Endothelial cell of umbilical vein (primary cell): ENCODE measurements around the gene RRP1B. TPM values are rescaled to one million over a fixed set of nuclear protein-coding genes. Genes with fewer than 3 reads are reported as not detected.

Experiments
- BruUV-seq: library from RNA; stranded (reverse); fragments of 400-500 nt; replicated peaks from 2 replicates; lab custom pipeline; 2021; lab: Mats Ljungman, UMichigan
- CTCF ChIA-PET: fragments of 300-600, 350-600 bp; sonication (Branson Sonifier 250); formaldehyde crosslinking; loops from one replicate; lab custom pipeline; 2021; ENCODE audit warnings: antibody characterized with exemption, inconsistent platforms; lab: Charles Lee
- POLR2A ChIA-PET: fragments of 300-600, 350-600 bp; sonication (Branson Sonifier 250); formaldehyde crosslinking; loops from one replicate; lab custom pipeline; 2021; ENCODE audit warnings: antibody characterized with exemption, inconsistent platforms; lab: Charles Lee
- DNase-seq: peaks from one replicate; pipeline ENCODE4 v3.0.0-alpha.2; 2011; ENCODE audit warnings: low read depth, low spot score
- FAIRE-seq: peaks from 2 replicates; lab custom pipeline; 2011; peaks lifted over from hg19 to GRCh38; lab: Jason Lieb, UNC
- H2AFZ ChIP-seq: 2 replicates; pipeline ENCODE4 v1.6.0; 2012; ENCODE audit warnings: low read depth, low read length, control low read depth, inconsistent platforms
- H3K27ac ChIP-seq: 2 replicates; pipeline ENCODE4 v1.5.1; 2011; ENCODE audit warnings: low read depth, mild to moderate bottlenecking, control low read depth, low read length, moderate library complexity; ENCODE audit not compliant: insufficient read depth
- H3K27me3 ChIP-seq, 2 experiments: 2 replicates each; pipeline versions ENCODE4 v1.6.0 to v1.6.1; 2011; ENCODE audit warnings: low read length in 2 of 2, mixed read lengths in 1 of 2; ENCODE audit not compliant: control insufficient read depth in 2 of 2, insufficient read depth in 2 of 2
- H3K36me3 ChIP-seq, 2 experiments: 2 replicates in 1 of 2; 3 replicates in 1 of 2; pipeline ENCODE4 v1.5.1; 2011; ENCODE audit warnings: low read length in 2 of 2, mild to moderate bottlenecking in 1 of 2, moderate library complexity in 1 of 2; ENCODE audit not compliant: control insufficient read depth in 2 of 2, insufficient read depth in 2 of 2; ENCODE audit errors: extremely low read depth in 1 of 2
- H3K4me1 ChIP-seq: 3 replicates; pipeline ENCODE4 v1.5.1; 2011; ENCODE audit warnings: mild to moderate bottlenecking, low read length; ENCODE audit not compliant: control insufficient read depth, insufficient read depth; ENCODE audit errors: extremely low read depth
- H3K4me2 ChIP-seq: 2 replicates; pipeline ENCODE4 v1.6.1; 2011; ENCODE audit warnings: low read length, control low read depth, mixed read lengths; ENCODE audit not compliant: insufficient read depth
- H3K4me3 ChIP-seq, 3 experiments: fragments of 200-600 bp in 1 of 3; sonication (generic), shearing (Covaris generic) in 1 of 3; replicated peaks in 1 of 3; 2 replicates each; pipeline ENCODE4 v1.5.1; 2011 to 2016; ENCODE audit warnings: control low read depth in 3 of 3, low read length in 3 of 3, mild to moderate bottlenecking in 2 of 3, inconsistent platforms in 1 of 3, low read depth in 1 of 3, moderate library complexity in 1 of 3; ENCODE audit not compliant: insufficient read depth in 1 of 3
- H3K79me2 ChIP-seq: 2 replicates; pipeline ENCODE4 v1.6.0; 2012; ENCODE audit warnings: low read length, inconsistent platforms; ENCODE audit not compliant: control insufficient read depth, insufficient read depth
- H3K9ac ChIP-seq: replicated peaks from 2 replicates; pipeline ENCODE3; 2011; ENCODE audit warnings: low read length, control low read depth; ENCODE audit not compliant: insufficient read depth; ENCODE audit errors: extremely low read depth
- H3K9me1 ChIP-seq: replicated peaks from 3 replicates; pipeline ENCODE4 v1.6.0; 2011; ENCODE audit warnings: mild to moderate bottlenecking, low read length; ENCODE audit not compliant: control insufficient read depth, insufficient read depth; ENCODE audit errors: extremely low read depth
- H3K9me3 ChIP-seq: replicated peaks from 2 replicates; pipeline ENCODE4 v1.5.1; 2012; ENCODE audit warnings: low read length, inconsistent platforms; ENCODE audit not compliant: control insufficient read depth, insufficient read depth
- H4K20me1 ChIP-seq: replicated peaks from 2 replicates; pipeline ENCODE3; 2011; ENCODE audit warnings: mild to moderate bottlenecking, low read length; ENCODE audit not compliant: control insufficient read depth, insufficient read depth; ENCODE audit errors: extremely low read depth
- EZH2 ChIP-seq: IDR thresholded peaks from 2 replicates; pipeline ENCODE4 v1.6.1; 2012; ENCODE audit warnings: borderline replicate concordance, low read depth, mild to moderate bottlenecking, moderate library complexity, low read length, inconsistent platforms; ENCODE audit not compliant: severe bottlenecking
- FOS ChIP-seq: IDR thresholded peaks from 2 replicates; pipeline ENCODE4 v1.6.1; 2011; ENCODE audit warnings: mild to moderate bottlenecking, low read length, moderate library complexity, borderline replicate concordance; ENCODE audit not compliant: insufficient read depth
- GATA2 ChIP-seq: IDR thresholded peaks from 2 replicates; pipeline ENCODE4 v1.7.0; 2011; ENCODE audit warnings: low read depth, mild to moderate bottlenecking, moderate library complexity, mixed read lengths, low read length; ENCODE audit not compliant: insufficient read length, insufficient read depth
- JUN ChIP-seq: IDR thresholded peaks from 2 replicates; pipeline ENCODE4 v1.6.1; 2011; ENCODE audit warnings: borderline replicate concordance, low read depth; ENCODE audit not compliant: insufficient read length, insufficient read depth
- MYC ChIP-seq: IDR thresholded peaks from one replicate; pipeline ENCODE4 v1.6.1; 2011; ENCODE audit warnings: mild to moderate bottlenecking, low read depth, low read length
- POLR2A ChIP-seq: IDR thresholded peaks from 2 replicates; pipeline ENCODE4 v1.6.1; 2012; ENCODE audit warnings: low read depth, mild to moderate bottlenecking, control low read depth, low read length
- POLR2AphosphoS5 ChIP-seq: IDR thresholded peaks from 2 replicates; pipeline ENCODE4 v1.6.1; 2012; ENCODE audit warnings: low read depth, mild to moderate bottlenecking, control low read depth, low read length, moderate library complexity; ENCODE audit not compliant: insufficient read depth
- dilution Hi-C: fragments of 300-500 bp; cut with MboI; formaldehyde crosslinking; loops from one replicate; pipeline ENCODE4 v1.15.0; 2019; ENCODE audit warnings: low sequenced_read_pairs; ENCODE audit not compliant: extremely low pct_ligation_motif_present
- intact Hi-C: fragments of 100-400 bp; cut with micrococcal nuclease; formaldehyde crosslinking; loops from one replicate; pipeline ENCODE4 v1.10.0; 2022
- polyA plus RNA-seq, 4 experiments: library from polyadenylated mRNA; depleted of rRNA in 3 of 4; stranded (reverse) in 3 of 4; unstranded in 1 of 4; fragments of >200 nt; gene quantifications; 2 replicates each; pipeline versions ENCODE4 v1.2.1 to v1.2.3, GENCODE V29; 2011 to 2012; ENCODE audit warnings: missing spikeins in 1 of 4
- total RNA-seq: library from RNA; stranded (reverse); gene quantifications from 2 replicates; pipeline ENCODE4 v1.2.3, GENCODE V29; 2021
- TF ChIP-seq, protein P1 (sequence below), 2 donors: IDR thresholded peaks; 1 replicate in 1 of 2; 2 replicates in 1 of 2; pipeline ENCODE4 v1.5.1; 2011; ENCODE audit warnings: low read length in 2 of 2, mild to moderate bottlenecking in 2 of 2, moderate library complexity in 2 of 2, control low read depth in 1 of 2, inconsistent platforms in 1 of 2, low read depth in 1 of 2; ENCODE audit not compliant: insufficient read depth in 1 of 2; ENCODE audit errors: extremely low read depth in 1 of 2
- TF ChIP-seq, protein P2 (sequence below): IDR thresholded peaks from 2 replicates; pipeline ENCODE4 v1.6.1; 2011; ENCODE audit not compliant: insufficient read depth, insufficient read length

The RRP1B gene
- total and polyA plus RNA-seq, 2 donors (not counting 3 experiments of a cell fraction or from before 2014, with no cell fraction given), result 13.0 to 39.9 TPM

DNA sequence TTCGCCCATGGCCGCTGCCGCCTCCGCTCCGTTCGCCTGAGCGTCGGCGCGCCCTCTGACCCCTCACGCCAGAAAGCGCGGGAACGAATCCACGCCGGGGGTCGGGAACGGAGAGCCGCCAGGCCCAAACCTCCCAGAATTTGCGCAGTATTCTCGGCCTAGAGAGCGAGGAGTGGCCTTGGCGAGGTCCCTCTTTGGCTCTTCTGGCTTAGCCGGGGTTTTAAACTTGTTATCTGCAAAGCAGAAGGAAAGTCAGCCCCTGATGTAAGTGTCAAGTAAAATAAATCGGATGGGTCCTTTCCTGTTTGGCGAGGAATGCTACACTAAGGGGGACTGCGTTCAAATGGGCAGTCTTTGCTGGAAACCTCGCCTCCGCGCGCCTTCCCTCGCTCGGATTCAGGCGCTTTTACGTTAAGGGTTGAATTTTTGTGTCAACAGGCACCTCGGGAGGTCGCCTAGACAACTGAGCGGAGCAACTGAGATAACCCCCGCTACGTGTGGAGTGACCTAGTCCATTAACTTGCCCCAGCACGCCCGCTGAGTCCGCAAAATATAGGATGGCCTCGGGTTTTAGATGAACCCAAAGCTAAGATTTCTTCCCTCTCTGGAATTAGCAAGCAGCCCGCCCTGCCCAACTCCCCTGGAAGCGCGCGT lies 1.1 kb upstream of the RRP1B start:
- dilution Hi-C loops, result no loop called here
- H3K9me3 ChIP-seq, result no peaks in the 10 kb centered on the region
- DNase-seq (no peak), FAIRE-seq (no peak)
- ChIA-PET CTCF (no interaction called here), POLR2A (no interaction called here)
- H3K36me3 ChIP-seq, result peaks cover 6 to 9% of the 10 kb centered on the region in 2 experiments
- H3K4me1 ChIP-seq, result peaks cover 54% of the 10 kb centered on the region
- no peak overlapping the region for H3K4me3 ChIP-seq
- TF ChIP-seq POLR2A, result no peak
- TF ChIP-seq POLR2AphosphoS5, result no peak
- no peak for TF ChIP-seq JUN
- TF ChIP-seq MYC, result no peak
- TF ChIP-seq EZH2, result no peak
- TF ChIP-seq, protein P1, sequence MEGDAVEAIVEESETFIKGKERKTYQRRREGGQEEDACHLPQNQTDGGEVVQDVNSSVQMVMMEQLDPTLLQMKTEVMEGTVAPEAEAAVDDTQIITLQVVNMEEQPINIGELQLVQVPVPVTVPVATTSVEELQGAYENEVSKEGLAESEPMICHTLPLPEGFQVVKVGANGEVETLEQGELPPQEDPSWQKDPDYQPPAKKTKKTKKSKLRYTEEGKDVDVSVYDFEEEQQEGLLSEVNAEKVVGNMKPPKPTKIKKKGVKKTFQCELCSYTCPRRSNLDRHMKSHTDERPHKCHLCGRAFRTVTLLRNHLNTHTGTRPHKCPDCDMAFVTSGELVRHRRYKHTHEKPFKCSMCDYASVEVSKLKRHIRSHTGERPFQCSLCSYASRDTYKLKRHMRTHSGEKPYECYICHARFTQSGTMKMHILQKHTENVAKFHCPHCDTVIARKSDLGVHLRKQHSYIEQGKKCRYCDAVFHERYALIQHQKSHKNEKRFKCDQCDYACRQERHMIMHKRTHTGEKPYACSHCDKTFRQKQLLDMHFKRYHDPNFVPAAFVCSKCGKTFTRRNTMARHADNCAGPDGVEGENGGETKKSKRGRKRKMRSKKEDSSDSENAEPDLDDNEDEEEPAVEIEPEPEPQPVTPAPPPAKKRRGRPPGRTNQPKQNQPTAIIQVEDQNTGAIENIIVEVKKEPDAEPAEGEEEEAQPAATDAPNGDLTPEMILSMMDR (IDR thresholded peaks at IDR 0.05; ENCODE audit: extremely low read depth in 1 of 2, insufficient read depth in 1 of 2, low read depth in 1 of 2, low read length in 2 of 2), result no peak
- no peak for TF ChIP-seq FOS
- TF ChIP-seq, protein P2, sequence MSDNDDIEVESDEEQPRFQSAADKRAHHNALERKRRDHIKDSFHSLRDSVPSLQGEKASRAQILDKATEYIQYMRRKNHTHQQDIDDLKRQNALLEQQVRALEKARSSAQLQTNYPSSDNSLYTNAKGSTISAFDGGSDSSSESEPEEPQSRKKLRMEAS, result no peak
- TF ChIP-seq GATA2, result no peak
- H4K20me1 ChIP-seq, result no peaks in the 10 kb centered on the region
- no peak overlapping the region for H3K4me2 ChIP-seq
- H3K27ac ChIP-seq, result peak overlapping the region; percentile 60
- intact Hi-C loops, result loop anchor here (5.0 kb wide), 1 partner anchor 326 kb away; no protein-coding TSS in a partner anchor
- no peaks in the 10 kb centered on the region for H3K27me3 ChIP-seq
- H2AFZ ChIP-seq, result no peak overlapping the region
- peaks cover 35% of the 10 kb centered on the region for H3K79me2 ChIP-seq
- no peak overlapping the region for H3K9ac ChIP-seq
- no TSS peak for BruUV-seq
- no peaks in the 10 kb centered on the region for H3K9me1 ChIP-seq
